IMR-90 (cell line): ENCODE data around the gene GMPPA. TPM values are rescaled to one million over a fixed set of nuclear protein-coding genes. Genes with fewer than 3 reads are reported as not detected.

ENCODE experiments used
- ATAC-seq: fragments of 200-7000 bp; cut with Tn5 transposase; 2 replicates; pipeline ENCODE4 v1.9.1; 2020; ENCODE audit warnings: low read depth, mild to moderate bottlenecking, moderate library complexity
- BruUV-seq: library from RNA; stranded (reverse); fragments of 400-500 nt; replicated peaks from 2 replicates; lab custom pipeline; 2021; lab: Mats Ljungman, UMichigan
- CTCF ChIA-PET: fragments of 300-600 bp; formaldehyde crosslinking; extraction: SDS; loops from one replicate; lab custom pipeline; 2021; ENCODE audit warnings: antibody characterized with exemption; lab: Yijun Ruan, JAX
- POLR2A ChIA-PET: fragments of 300-600 bp; sonication (Branson Sonifier 250); formaldehyde crosslinking; loops from one replicate; lab custom pipeline; 2022; ENCODE audit warnings: antibody characterized with exemption; ENCODE audit not compliant: unreplicated experiment; lab: Charles Lee
- DNase-seq: peaks from one replicate; pipeline ENCODE4 v3.0.0; 2013
- H2AFZ ChIP-seq: replicated peaks from 2 replicates; pipeline ENCODE3; 2013; ENCODE audit warnings: low read length, mild to moderate bottlenecking; ENCODE audit not compliant: poor library complexity
- H2AK5ac ChIP-seq: 2 replicates; pipeline ENCODE4 v1.6.1; 2013; ENCODE audit warnings: low read depth, low read length, inconsistent platforms
- H2AK9ac ChIP-seq: replicated peaks from 2 replicates; pipeline ENCODE3; 2013; ENCODE audit warnings: mild to moderate bottlenecking, low read depth, low read length, moderate library complexity; ENCODE audit not compliant: poor library complexity
- H2BK120ac ChIP-seq: 2 replicates; pipeline ENCODE4 v1.6.1; 2013; ENCODE audit warnings: low read depth, low read length, inconsistent platforms
- H2BK15ac ChIP-seq: 3 replicates; pipeline ENCODE4 v1.6.1; 2013; ENCODE audit warnings: low read depth, low read length, inconsistent platforms
- H2BK20ac ChIP-seq: 2 replicates; pipeline ENCODE4 v1.6.1; 2013; ENCODE audit warnings: low read depth, mild to moderate bottlenecking, inconsistent platforms, low read length, moderate library complexity
- H2BK5ac ChIP-seq: 2 replicates; pipeline ENCODE4 v1.6.1; 2013; ENCODE audit warnings: mild to moderate bottlenecking, low read depth, low read length, inconsistent platforms; ENCODE audit not compliant: poor library complexity, severe bottlenecking
- H3K14ac ChIP-seq: replicated peaks from 2 replicates; pipeline ENCODE4 v1.6.1; 2013; ENCODE audit warnings: low read depth, low read length, inconsistent platforms
- H3K18ac ChIP-seq: 2 replicates; pipeline ENCODE4 v1.6.1; 2013; ENCODE audit warnings: low read depth, low read length, control low read depth
- H3K23ac ChIP-seq: 2 replicates; pipeline ENCODE4 v1.6.1; 2013; ENCODE audit warnings: low read depth, low read length, inconsistent platforms
- H3K27ac ChIP-seq: 2 replicates; pipeline ENCODE4 v1.5.1; 2013; ENCODE audit warnings: mild to moderate bottlenecking, control low read depth, low read length; ENCODE audit not compliant: insufficient read depth
- H3K27me3 ChIP-seq: 2 replicates; pipeline ENCODE4 v1.6.1; 2013; ENCODE audit warnings: low read length; ENCODE audit not compliant: control insufficient read depth, insufficient read depth
- H3K36me3 ChIP-seq: 2 replicates; pipeline ENCODE4 v1.6.1; 2013; ENCODE audit warnings: low read length, mixed read lengths; ENCODE audit not compliant: control insufficient read depth, insufficient read depth
- H3K4ac ChIP-seq: 2 replicates; pipeline ENCODE4 v1.6.1; 2013; ENCODE audit warnings: low read depth, low read length, inconsistent platforms
- H3K4me1 ChIP-seq: 2 replicates; pipeline ENCODE4 v1.6.1; 2013; ENCODE audit warnings: low read length, mixed read lengths; ENCODE audit not compliant: control insufficient read depth, insufficient read depth
- H3K4me2 ChIP-seq: 2 replicates; pipeline ENCODE4 v1.6.1; 2013; ENCODE audit warnings: low read depth, mild to moderate bottlenecking, control low read depth, low read length, moderate library complexity
- H3K4me3 ChIP-seq: 2 replicates; pipeline ENCODE4 v1.5.1; 2013; ENCODE audit warnings: low read depth, mild to moderate bottlenecking, control low read depth, low read length, moderate library complexity; ENCODE audit not compliant: insufficient read depth
- H3K56ac ChIP-seq: 2 replicates; pipeline ENCODE4 v1.6.1; 2013; ENCODE audit warnings: low read length, inconsistent platforms; ENCODE audit not compliant: insufficient read depth; ENCODE audit errors: extremely low read depth
- H3K79me1 ChIP-seq, 2 experiments: 2 replicates each; pipeline ENCODE4 v1.6.1; 2013; ENCODE audit warnings: low read length in 2 of 2, inconsistent platforms in 1 of 2, low read depth in 1 of 2
- H3K9ac ChIP-seq: 2 replicates; pipeline ENCODE4 v1.6.1; 2013; ENCODE audit warnings: low read depth, low read length, control low read depth
- H3K9me1 ChIP-seq: 2 replicates; pipeline ENCODE4 v1.6.1; 2013; ENCODE audit warnings: low read length, inconsistent platforms; ENCODE audit not compliant: insufficient read depth
- H3K9me3 ChIP-seq: 2 replicates; pipeline ENCODE4 v1.6.1; 2013; ENCODE audit warnings: low read length; ENCODE audit not compliant: control insufficient read depth, insufficient read depth
- H4K20me1 ChIP-seq: 2 replicates; pipeline ENCODE4 v1.6.1; 2013; ENCODE audit warnings: low read length, inconsistent platforms; ENCODE audit not compliant: insufficient read depth
- H4K5ac ChIP-seq: 2 replicates; pipeline ENCODE4 v1.6.1; 2013; ENCODE audit warnings: mild to moderate bottlenecking, low read depth, low read length, control low read depth
- H4K8ac ChIP-seq, 2 experiments: 2 replicates each; pipeline ENCODE4 v1.6.1; 2013; ENCODE audit warnings: low read depth in 2 of 2, low read length in 2 of 2, control low read depth in 1 of 2, inconsistent platforms in 1 of 2
- H4K91ac ChIP-seq: 2 replicates; pipeline ENCODE4 v1.6.1; 2013; ENCODE audit warnings: low read depth, low read length, inconsistent platforms; ENCODE audit not compliant: insufficient read depth
- BHLHE40 ChIP-seq: fragments of 150-350 bp; IDR thresholded peaks from 2 replicates; pipeline ENCODE4 v1.6.1; 2016; ENCODE audit warnings: mild to moderate bottlenecking, low read depth, low read length
- CEBPB ChIP-seq: IDR thresholded peaks from 2 replicates; pipeline ENCODE4 v1.6.1; 2012; ENCODE audit warnings: low read depth, low read length, improper control_type of control experiment
- CHD1 ChIP-seq: IDR thresholded peaks from 2 replicates; pipeline ENCODE4 v1.6.1; 2012; ENCODE audit warnings: low read depth, low read length, improper control_type of control experiment
- ELK1 ChIP-seq: fragments of 150-350 bp; IDR thresholded peaks from 2 replicates; pipeline ENCODE4 v1.6.1; 2016; ENCODE audit warnings: low read depth, mild to moderate bottlenecking, low read length, moderate library complexity, borderline replicate concordance
- FOS ChIP-seq: fragments of 150-350 bp; IDR thresholded peaks from 2 replicates; pipeline ENCODE4 v1.6.1; 2016; ENCODE audit warnings: low read depth, low read length
- MXI1 ChIP-seq: IDR thresholded peaks from 2 replicates; pipeline ENCODE4 v1.6.1; 2012; ENCODE audit warnings: low read depth, mild to moderate bottlenecking, low read length, moderate library complexity, borderline replicate concordance
- NFE2L2 ChIP-seq: fragments of 150-350 bp; IDR thresholded peaks from 2 replicates; pipeline ENCODE4 v1.6.1; 2016; ENCODE audit warnings: low read depth, mild to moderate bottlenecking, low read length
- POLR2A ChIP-seq: IDR thresholded peaks from 2 replicates; pipeline ENCODE4 v1.6.1; 2012; ENCODE audit warnings: mild to moderate bottlenecking, low read depth, low read length
- RAD21 ChIP-seq: IDR thresholded peaks from 2 replicates; pipeline ENCODE4 v1.6.1; 2012; ENCODE audit warnings: low read length, improper control_type of control experiment
- RCOR1 ChIP-seq: IDR thresholded peaks from 2 replicates; pipeline ENCODE4 v1.6.1; 2012; ENCODE audit warnings: mild to moderate bottlenecking, low read length, improper control_type of control experiment; ENCODE audit not compliant: insufficient replicate concordance
- WGBS, 2 experiments: methylation state at CpG; one replicate each; pipeline versions ENCODE4 v1.1.5 to v1.1.7; 2013; ENCODE audit warnings: missing lambda C conversion rate in 2 of 2; ENCODE audit not compliant: insufficient read length in 1 of 2; ENCODE audit errors: extremely low coverage in 2 of 2; 5-methylcytosine and 5-hydroxymethylcytosine counted together
- dilution Hi-C: fragments of 300-500 bp; cut with HindIII; formaldehyde crosslinking; loops from one replicate; pipeline ENCODE4 v1.14.3; 2018; ENCODE audit warnings: low sequenced_read_pairs; ENCODE audit not compliant: unreplicated experiment
- in situ Hi-C: fragments of 300-500 bp; cut with MboI; formaldehyde crosslinking; loops from 3 replicates; pipeline ENCODE4 v1.14.3; 2019; ENCODE audit warnings: low sequenced_read_pairs, inconsistent platforms, mixed read lengths
- intact Hi-C: fragments of 100-400 bp; cut with micrococcal nuclease; formaldehyde crosslinking; loops from 2 replicates; pipeline ENCODE4 v1.10.0; 2022
- polyA plus RNA-seq, 3 experiments: library from polyadenylated mRNA; depleted of rRNA; stranded (reverse); fragments of >200 nt; gene quantifications; 2 replicates each; pipeline ENCODE4 v1.2.3, GENCODE V29; 2012; ENCODE audit warnings: low replicate concordance in 1 of 3
- total RNA-seq: library from RNA; depleted of rRNA; stranded (reverse); fragments of >200 nt; gene quantifications from 2 replicates; pipeline ENCODE4 v1.2.3, GENCODE V29; 2012
- TF ChIP-seq, protein P1 (sequence below): fragments of 150-350 bp; IDR thresholded peaks from 2 replicates; pipeline ENCODE4 v1.6.1; 2017; ENCODE audit warnings: mild to moderate bottlenecking, antibody characterized with exemption, low read length, low read depth
- TF ChIP-seq, protein P2 (sequence below): conservative IDR thresholded peaks from 2 replicates; pipeline ENCODE4 v1.5.1; 2012; ENCODE audit warnings: mild to moderate bottlenecking, low read depth, low read length, improper control_type of control experiment

The GMPPA gene
- total and polyA plus RNA-seq, 2 of the 4 experiments (the other 2 are of a cell fraction): 103 to 134 TPM

GRCh38 chr2:219527076-219527394 lies 28.3 kb downstream of the GMPPA start:
- TF ChIP-seq CEBPB (no peak), RCOR1 (no peak), CHD1 (no peak), BHLHE40 (no peak), NFE2L2 (no peak), MXI1 (no peak), POLR2A (no peak), ELK1 (no peak), RAD21 (no peak), FOS (no peak)
- TF ChIP-seq, protein P1, sequence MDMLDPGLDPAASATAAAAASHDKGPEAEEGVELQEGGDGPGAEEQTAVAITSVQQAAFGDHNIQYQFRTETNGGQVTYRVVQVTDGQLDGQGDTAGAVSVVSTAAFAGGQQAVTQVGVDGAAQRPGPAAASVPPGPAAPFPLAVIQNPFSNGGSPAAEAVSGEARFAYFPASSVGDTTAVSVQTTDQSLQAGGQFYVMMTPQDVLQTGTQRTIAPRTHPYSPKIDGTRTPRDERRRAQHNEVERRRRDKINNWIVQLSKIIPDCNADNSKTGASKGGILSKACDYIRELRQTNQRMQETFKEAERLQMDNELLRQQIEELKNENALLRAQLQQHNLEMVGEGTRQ: no peak
- TF ChIP-seq, protein P2, sequence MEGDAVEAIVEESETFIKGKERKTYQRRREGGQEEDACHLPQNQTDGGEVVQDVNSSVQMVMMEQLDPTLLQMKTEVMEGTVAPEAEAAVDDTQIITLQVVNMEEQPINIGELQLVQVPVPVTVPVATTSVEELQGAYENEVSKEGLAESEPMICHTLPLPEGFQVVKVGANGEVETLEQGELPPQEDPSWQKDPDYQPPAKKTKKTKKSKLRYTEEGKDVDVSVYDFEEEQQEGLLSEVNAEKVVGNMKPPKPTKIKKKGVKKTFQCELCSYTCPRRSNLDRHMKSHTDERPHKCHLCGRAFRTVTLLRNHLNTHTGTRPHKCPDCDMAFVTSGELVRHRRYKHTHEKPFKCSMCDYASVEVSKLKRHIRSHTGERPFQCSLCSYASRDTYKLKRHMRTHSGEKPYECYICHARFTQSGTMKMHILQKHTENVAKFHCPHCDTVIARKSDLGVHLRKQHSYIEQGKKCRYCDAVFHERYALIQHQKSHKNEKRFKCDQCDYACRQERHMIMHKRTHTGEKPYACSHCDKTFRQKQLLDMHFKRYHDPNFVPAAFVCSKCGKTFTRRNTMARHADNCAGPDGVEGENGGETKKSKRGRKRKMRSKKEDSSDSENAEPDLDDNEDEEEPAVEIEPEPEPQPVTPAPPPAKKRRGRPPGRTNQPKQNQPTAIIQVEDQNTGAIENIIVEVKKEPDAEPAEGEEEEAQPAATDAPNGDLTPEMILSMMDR: no peak
- Histone ChIP-seq H3K36me3 (no peaks in the 10 kb centered on the region), H3K27me3 (peaks cover 56% of the 10 kb centered on the region), H2BK5ac (no peak overlapping the region), H3K9ac (no peak overlapping the region), H3K18ac (no peak overlapping the region), H3K9me3 (no peaks in the 10 kb centered on the region), H3K9me1 (no peaks in the 10 kb centered on the region), H2AFZ (no peak overlapping the region), H2BK15ac (no peak overlapping the region), H2AK9ac (no peak overlapping the region), H2BK120ac (no peak overlapping the region), H4K91ac (no peak overlapping the region), H4K20me1 (no peaks in the 10 kb centered on the region), H3K27ac (no peak overlapping the region), H3K4me1 (peaks cover 5% of the 10 kb centered on the region), H3K79me1 (no peaks in the 10 kb centered on the region), H4K8ac (no peak overlapping the region), H3K4me3 (no peak overlapping the region), H2AK5ac (no peak overlapping the region), H3K4me2 (no peak overlapping the region), H3K14ac (no peak overlapping the region), H2BK20ac (no peak overlapping the region), H3K56ac (no peak overlapping the region), H3K4ac (no peak overlapping the region), H3K23ac (no peak overlapping the region), H4K5ac (no peak overlapping the region)
- POLR2A ChIA-PET: no interaction called here
- in situ Hi-C loops (no loop called here), dilution Hi-C loops (no loop called here), intact Hi-C loops (no loop called here)
- BruUV-seq: no TSS peak
- no peak for ATAC-seq
- WGBS, 2 experiments: 20% methylated on average over 1 of the region's 6 CpGs; no CpG with 5 or more reads in 1 of the 2 experiments
- DNase-seq: no peak
- CTCF ChIA-PET: interaction anchor here (0.6 to 1.9 kb wide), 2 partner anchors 32 to 182 kb away, joined by 3 to 6 read pairs; a partner anchor contains a TSS
